Measurements from ENCODE around the gene NGLY1.

The NGLY1 gene, protein sequence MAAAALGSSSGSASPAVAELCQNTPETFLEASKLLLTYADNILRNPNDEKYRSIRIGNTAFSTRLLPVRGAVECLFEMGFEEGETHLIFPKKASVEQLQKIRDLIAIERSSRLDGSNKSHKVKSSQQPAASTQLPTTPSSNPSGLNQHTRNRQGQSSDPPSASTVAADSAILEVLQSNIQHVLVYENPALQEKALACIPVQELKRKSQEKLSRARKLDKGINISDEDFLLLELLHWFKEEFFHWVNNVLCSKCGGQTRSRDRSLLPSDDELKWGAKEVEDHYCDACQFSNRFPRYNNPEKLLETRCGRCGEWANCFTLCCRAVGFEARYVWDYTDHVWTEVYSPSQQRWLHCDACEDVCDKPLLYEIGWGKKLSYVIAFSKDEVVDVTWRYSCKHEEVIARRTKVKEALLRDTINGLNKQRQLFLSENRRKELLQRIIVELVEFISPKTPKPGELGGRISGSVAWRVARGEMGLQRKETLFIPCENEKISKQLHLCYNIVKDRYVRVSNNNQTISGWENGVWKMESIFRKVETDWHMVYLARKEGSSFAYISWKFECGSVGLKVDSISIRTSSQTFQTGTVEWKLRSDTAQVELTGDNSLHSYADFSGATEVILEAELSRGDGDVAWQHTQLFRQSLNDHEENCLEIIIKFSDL

GRCh38 chr3:25782938-25783660, at the start of gene NGLY1:
TSS of gene NGLY1 (minus strand) at chr3:25783443. CDS start at chr3:25783390, 53 bp downstream.
- DNase-seq = peak; percentile 78

- peak; percentile 2 to 46 for DNase-seq
Observed at GRCh38 chr3:25831578-25831977, 48.3 kb upstream of the NGLY1 start.

DNA sequence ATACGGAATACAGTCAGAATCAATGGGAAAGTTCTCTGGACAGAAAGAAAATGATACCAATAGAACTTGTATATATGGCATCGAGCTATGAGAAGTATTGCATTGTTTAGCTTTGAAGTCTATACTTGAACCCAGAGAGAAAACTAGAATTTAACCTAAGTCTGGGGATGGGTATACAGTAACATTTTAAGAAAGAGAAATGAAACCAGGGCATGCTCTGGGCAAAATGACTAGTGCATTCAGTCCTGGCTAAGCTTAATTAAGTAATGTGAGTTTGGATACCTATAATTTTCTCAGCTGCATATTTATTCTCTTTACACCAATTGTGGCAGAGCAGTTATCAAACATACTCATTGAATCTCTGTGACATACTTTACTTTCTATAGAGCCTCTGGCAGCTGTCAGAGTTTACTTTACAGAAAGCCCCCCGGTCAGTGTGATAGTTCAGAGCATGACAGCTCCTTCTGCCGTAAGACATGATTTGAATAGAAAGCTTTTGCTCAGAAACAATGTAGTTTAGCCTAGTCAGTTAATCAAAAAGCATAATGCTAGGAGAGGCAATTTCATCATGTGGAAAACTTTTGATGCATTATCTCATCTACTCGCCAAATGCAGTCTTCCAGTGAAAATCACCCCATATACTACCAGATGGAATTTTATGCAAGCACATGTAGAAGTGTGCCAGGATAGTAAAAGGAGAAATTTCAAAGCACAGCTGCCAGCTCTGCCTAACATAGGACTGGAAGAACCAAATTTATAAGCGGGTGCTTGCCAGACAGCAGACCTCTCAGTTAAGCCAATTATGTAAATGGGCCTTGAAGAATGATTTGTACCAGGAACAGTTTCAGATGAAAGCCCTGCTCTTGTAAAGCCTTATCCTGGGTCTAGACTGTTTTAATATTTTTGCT, 47.4 kb upstream of the NGLY1 start:
- DNase-seq = peak; percentile 12 to 77

DNA sequence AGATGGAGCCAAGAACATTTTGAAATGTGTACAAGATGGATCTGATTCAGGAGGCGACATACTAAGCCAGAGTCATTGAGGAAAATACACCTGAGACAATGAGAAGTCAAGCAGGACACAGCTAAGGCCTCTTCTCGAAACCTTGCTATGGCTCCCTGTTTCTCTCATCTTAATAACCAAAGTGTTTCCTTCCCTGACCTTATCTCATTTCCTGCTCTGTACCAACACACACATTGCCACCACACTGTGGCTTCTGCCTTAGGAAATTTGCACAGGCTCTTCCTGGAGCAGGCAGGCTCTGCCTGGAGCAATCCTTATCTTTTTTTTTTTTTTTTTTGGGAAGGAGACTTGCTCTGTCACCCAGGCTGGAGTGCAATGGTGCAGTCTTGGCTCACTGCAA, 43.3 kb upstream of the NGLY1 start:
- no peak for DNase-seq

- DNase-seq = no peak
Observed at GRCh38 chr3:25823314-25823713, 40.1 kb upstream of the NGLY1 start.

- DNase-seq = no peak
Observed at GRCh38 chr3:25821746-25822573, 38.7 kb upstream of the NGLY1 start.

GRCh38 chr3:25820816-25821486, 37.7 kb upstream of the NGLY1 start:
- DNase-seq = no peak

GRCh38 chr3:25820366-25820765, 37.1 kb upstream of the NGLY1 start:
- no peak for DNase-seq

- DNase-seq = no peak
Observed at GRCh38 chr3:25818335-25818734, 35.1 kb upstream of the NGLY1 start.

DNA sequence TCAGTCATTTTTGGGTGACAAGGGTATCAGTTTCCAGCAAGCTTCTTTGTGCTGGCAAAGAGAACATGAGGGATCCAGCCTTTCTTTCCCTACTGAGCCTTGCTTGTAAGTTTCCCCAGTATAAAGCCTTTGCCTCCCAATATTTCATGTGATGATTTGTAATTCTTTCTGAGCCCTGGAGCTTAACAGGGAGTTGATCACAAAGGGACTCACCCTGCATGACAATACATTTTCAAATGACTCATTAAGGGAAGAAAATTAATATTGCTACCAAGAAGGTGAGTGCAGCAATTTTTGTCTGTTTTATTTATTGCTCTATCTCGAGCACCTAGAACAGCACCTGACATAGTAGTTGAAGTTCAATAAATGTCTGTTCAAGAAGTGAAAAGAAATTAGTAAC, 34.4 kb upstream of the NGLY1 start:
- no peak for DNase-seq

GRCh38 chr3:25817107-25817506, 33.9 kb upstream of the NGLY1 start:
- DNase-seq = no peak

DNA sequence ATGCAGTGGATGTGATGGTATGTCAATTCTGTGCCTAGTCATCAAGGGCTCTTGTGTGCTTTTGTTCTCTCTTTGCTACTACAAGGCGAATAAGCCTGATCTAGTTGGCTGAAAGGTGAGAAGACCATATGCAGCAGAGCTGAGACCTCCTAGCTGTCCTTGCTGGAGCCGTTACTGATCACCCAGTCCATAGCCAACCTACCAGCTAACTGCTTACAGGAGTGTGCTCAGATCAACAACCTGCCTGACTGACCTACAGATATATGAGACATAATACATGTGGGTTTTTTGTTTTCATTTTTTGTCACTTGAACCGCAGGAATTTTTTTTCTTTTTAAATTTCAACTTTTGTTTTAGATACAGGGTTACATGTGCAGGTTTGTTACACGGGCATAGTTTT, 29.4 kb upstream of the NGLY1 start:
- DNase-seq = no peak

- DNase-seq = no peak
Observed at GRCh38 chr3:25804676-25805075, 21.4 kb upstream of the NGLY1 start.

- no peak for DNase-seq
Observed at GRCh38 chr3:25803833-25804232, 20.6 kb upstream of the NGLY1 start.

- DNase-seq = no peak
Observed at GRCh38 chr3:25801786-25802185, 18.5 kb upstream of the NGLY1 start.

DNA sequence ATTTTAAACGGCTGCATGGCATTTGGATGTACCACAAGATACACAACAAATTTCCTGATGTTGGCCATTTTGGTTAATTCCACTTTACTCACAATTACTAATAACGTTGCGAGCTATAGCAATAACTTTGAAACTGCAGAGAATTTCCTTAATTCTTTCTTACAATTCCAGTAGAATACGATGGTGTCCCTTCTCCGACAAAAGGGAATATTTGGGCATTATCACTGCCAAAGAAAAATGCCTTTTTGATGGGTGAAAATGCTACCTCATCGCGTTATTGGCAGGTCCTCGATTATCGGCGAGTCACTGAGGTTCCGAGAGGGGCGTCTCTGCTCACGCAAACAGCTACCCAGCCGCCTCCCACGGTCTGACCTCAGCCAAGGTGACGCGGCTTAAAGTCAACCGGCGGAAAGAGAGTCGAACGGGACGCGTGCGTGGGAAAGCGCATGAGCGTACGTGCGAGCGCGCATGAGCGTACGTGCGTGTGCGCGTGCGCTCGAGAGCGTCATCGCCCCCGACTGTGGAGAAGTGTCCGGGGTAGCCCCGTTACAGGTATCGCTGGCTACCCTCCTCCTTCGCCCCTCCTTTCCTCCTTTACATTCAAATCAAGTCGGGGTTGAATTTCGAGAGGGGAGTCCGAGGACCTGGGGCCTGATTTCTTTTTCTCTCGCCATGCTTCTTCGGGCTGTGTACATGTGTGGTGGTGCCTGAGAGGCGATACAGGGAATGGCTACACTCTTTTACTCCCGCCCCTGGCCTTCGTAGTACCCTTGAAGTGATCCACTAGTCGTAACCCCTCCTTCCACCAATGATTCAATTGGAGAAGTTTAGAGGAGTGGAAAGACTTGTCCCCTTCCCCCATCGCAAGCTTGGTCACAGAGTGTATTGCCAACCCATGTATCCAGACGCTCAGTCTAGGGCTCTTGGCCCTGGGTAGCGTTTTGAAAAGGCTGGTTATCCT, 6.6 kb upstream of the NGLY1 start, which contains the start of gene OXSM:
Gene OXSM (plus strand): TSS at position 495 of the 961 bp plus-strand sequence. CDS start 931 bp downstream, outside the sequence.
- peak; percentile 90 to 95 for DNase-seq

- DNase-seq = no peak
Observed at GRCh38 chr3:25789209-25789595, 6.0 kb upstream of the NGLY1 start.

DNA sequence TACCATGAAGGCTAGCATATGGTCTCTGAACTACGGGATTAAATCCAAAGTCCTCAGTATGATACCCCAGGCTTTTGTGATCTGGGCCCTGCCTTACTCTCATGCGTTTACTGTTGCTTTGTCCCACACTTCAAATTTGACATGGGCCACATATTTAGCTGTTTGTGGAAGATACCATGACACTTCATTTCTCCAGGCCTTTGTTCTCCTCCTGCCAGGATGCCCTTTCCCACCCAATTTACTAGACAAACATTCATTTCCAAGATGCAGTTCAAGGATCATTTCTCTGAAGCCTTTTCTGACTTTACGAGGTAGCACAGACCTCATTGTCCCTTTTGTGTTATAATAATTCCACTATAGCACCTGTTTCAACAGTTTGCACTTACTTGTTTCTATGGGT, 4.4 kb upstream of the NGLY1 start:
- DNase-seq = no peak

- no peak for DNase-seq
Observed at GRCh38 chr3:25785826-25786225, 2.6 kb upstream of the NGLY1 start.

DNA sequence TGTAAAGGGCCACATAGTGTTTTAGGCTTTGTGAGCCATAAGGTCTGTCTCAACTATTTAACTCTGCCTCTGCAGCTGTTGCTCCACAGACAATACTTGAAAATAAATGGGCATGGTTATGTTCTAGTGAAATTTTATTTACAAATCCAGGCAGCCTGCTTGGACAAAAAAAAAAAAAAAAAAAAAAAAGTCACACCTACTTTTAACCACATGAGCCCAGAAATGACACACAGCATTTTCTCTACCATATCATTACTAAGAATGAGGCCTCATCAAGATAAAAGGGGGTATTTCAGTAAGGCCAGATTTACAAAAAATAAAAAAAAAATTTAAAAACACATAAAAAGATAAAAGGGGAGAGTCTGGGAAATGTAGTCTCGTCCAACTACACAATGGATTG, 1.7 kb upstream of the NGLY1 start:
- DNase-seq = no peak

All from NCI-H2081 (cell line).